ENCODE results near the gene FMO2. TPM values are rescaled to one million over a fixed set of nuclear protein-coding genes. Genes with fewer than 3 reads are reported as not detected.

Gene FMO2
- polyA plus RNA-seq, 3 donors: not detected

DNA sequence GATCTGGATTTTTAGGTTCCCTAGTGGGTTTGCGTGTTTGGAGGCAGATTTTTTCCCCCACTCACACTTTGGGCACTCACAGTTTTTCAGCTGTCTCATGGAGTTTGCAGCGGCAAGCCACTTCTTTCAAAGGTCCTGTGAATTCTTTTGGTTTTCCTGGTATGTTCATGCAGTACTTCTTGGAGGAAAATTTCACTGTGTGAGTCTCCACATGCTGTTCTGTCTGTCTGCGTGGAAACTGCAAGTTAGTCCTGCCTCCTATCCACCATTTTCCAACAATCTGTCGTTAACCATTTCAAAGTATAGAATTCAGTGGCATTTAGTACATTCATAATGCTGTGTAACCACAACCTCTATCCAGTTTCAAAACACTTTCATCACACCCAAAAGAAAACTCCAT lies 62.4 kb downstream of the FMO2 start:
- TF ChIP-seq, protein P1, sequence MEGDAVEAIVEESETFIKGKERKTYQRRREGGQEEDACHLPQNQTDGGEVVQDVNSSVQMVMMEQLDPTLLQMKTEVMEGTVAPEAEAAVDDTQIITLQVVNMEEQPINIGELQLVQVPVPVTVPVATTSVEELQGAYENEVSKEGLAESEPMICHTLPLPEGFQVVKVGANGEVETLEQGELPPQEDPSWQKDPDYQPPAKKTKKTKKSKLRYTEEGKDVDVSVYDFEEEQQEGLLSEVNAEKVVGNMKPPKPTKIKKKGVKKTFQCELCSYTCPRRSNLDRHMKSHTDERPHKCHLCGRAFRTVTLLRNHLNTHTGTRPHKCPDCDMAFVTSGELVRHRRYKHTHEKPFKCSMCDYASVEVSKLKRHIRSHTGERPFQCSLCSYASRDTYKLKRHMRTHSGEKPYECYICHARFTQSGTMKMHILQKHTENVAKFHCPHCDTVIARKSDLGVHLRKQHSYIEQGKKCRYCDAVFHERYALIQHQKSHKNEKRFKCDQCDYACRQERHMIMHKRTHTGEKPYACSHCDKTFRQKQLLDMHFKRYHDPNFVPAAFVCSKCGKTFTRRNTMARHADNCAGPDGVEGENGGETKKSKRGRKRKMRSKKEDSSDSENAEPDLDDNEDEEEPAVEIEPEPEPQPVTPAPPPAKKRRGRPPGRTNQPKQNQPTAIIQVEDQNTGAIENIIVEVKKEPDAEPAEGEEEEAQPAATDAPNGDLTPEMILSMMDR (IDR thresholded peaks at IDR 0.05): no peak
- Histone ChIP-seq H3K79me2 (ENCODE audit: insufficient read depth, low read length) (no peaks in the 10 kb centered on the region), H3K27ac (ENCODE audit: low read depth in 1 of 2, low read length in 2 of 2) (no peak overlapping the region), H3K36me3 (replicated peaks in 1 of 2; ENCODE audit: control insufficient read depth in 1 of 2, insufficient read depth in 2 of 2, low read length in 2 of 2) (no peaks in the 10 kb centered on the region), H3K9ac (ENCODE audit: insufficient read depth, low read length, poor library complexity, severe bottlenecking) (no peak overlapping the region), H3K9me3 (replicated peaks in 1 of 2; ENCODE audit: control insufficient read depth in 1 of 2, insufficient read depth in 1 of 2, low read length in 2 of 2) (no peaks in the 10 kb centered on the region), H3K27me3 (ENCODE audit: control insufficient read depth in 2 of 2, insufficient read depth in 2 of 2, low read length in 2 of 2) (peaks cover 14 to 38% of the 10 kb centered on the region in 2 donors), H3K4me2 (replicated peaks; ENCODE audit: extremely low read depth, low read length, poor library complexity, severe bottlenecking) (no peak overlapping the region), H2AFZ (ENCODE audit: insufficient read depth, low read depth, low read length, poor library complexity, severe bottlenecking) (no peak overlapping the region), H4K20me1 (ENCODE audit: insufficient read depth, low read length) (no peaks in the 10 kb centered on the region), H3K4me1 (ENCODE audit: control insufficient read depth in 1 of 2, insufficient read depth in 2 of 2, low read length in 2 of 2) (peaks cover 7 to 8% of the 10 kb centered on the region in 2 donors), H3K4me3 (replicated peaks in 1 of 3; ENCODE audit: low read depth in 2 of 3, low read length in 3 of 3) (no peak overlapping the region)
- no peak overlapping the region for H3K27ac Mint-ChIP-seq
- H3K4me3 Mint-ChIP-seq: no peak overlapping the region
- H3K36me3 Mint-ChIP-seq: no peaks in the 10 kb centered on the region
- no peak for DNase-seq
- peaks cover 26 to 27% (median 26%) of the 10 kb centered on the region in 3 donors for H3K27me3 Mint-ChIP-seq (ENCODE audit: low read depth in 3 of 3)
- H3K9me3 Mint-ChIP-seq: peaks cover 0 to 3% (median 0%) of the 10 kb centered on the region in 7 donors
- intact Hi-C loops (cut with micrococcal nuclease): no loop called here
- peaks cover 10% of the 10 kb centered on the region for H3K4me1 Mint-ChIP-seq
- WGBS (ENCODE audit: insufficient coverage): 82% methylated on average over 2 of the region's 4 CpGs

DNA sequence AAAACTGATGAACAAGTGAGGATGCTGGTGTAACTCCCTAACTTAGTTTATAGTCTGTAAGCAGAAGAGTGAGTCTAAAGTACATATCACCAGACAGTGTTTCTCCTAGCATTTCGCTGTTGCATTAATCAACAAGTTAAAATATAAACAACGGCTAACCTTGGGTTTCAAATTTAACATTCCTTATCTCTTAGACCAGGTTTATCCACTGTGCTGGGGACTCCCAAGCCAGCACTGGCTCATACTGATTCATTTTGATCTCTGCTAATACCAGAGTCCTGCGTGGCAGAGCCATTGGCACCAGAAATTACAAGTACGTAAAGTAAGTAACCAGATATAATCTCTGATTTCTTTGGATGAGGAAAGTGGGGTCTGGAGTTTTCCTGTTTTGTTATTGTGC lies 63.2 kb downstream of the FMO2 start, which contains the start of gene FMO1:
Gene FMO1 (plus strand): TSS at position 193 of the 400 bp plus-strand sequence. CDS start 9,594 bp downstream, outside the sequence.
- Histone ChIP-seq H3K9me3 (replicated peaks in 1 of 2; ENCODE audit: control insufficient read depth in 1 of 2, insufficient read depth in 1 of 2, low read length in 2 of 2) (no peaks in the 10 kb centered on the region), H3K79me2 (ENCODE audit: insufficient read depth, low read length) (no peaks in the 10 kb centered on the region), H3K27ac (ENCODE audit: low read depth in 1 of 2, low read length in 2 of 2) (no peak within 1 kb of the TSS), H4K20me1 (ENCODE audit: insufficient read depth, low read length) (no peaks in the 10 kb centered on the region), H3K4me2 (replicated peaks; ENCODE audit: extremely low read depth, low read length, poor library complexity, severe bottlenecking) (no peak within 1 kb of the TSS), H2AFZ (ENCODE audit: insufficient read depth, low read depth, low read length, poor library complexity, severe bottlenecking) (no peak within 1 kb of the TSS), H3K9ac (ENCODE audit: insufficient read depth, low read length, poor library complexity, severe bottlenecking) (no peak within 1 kb of the TSS), H3K4me1 (ENCODE audit: control insufficient read depth in 1 of 2, insufficient read depth in 2 of 2, low read length in 2 of 2) (peaks cover 7 to 8% of the 10 kb centered on the region in 2 donors), H3K36me3 (replicated peaks in 1 of 2; ENCODE audit: control insufficient read depth in 1 of 2, insufficient read depth in 2 of 2, low read length in 2 of 2) (no peaks in the 10 kb centered on the region), H3K27me3 (ENCODE audit: control insufficient read depth in 2 of 2, insufficient read depth in 2 of 2, low read length in 2 of 2) (peaks cover 14 to 40% of the 10 kb centered on the region in 2 donors), H3K4me3 (replicated peaks in 1 of 3; ENCODE audit: low read depth in 2 of 3, low read length in 3 of 3) (no peak within 1 kb of the TSS)
- H3K36me3 Mint-ChIP-seq: no peaks in the 10 kb centered on the region
- no peak within 1 kb of the TSS for H3K4me3 Mint-ChIP-seq
- intact Hi-C loops (cut with micrococcal nuclease): no loop called here
- TF ChIP-seq, protein P1 (IDR thresholded peaks at IDR 0.05): no peak
- peaks cover 26 to 31% (median 27%) of the 10 kb centered on the region in 3 donors for H3K27me3 Mint-ChIP-seq (ENCODE audit: low read depth in 3 of 3)
- peaks cover 0 to 3% (median 0%) of the 10 kb centered on the region in 7 donors for H3K9me3 Mint-ChIP-seq
- no peak for DNase-seq
- peaks cover 10% of the 10 kb centered on the region for H3K4me1 Mint-ChIP-seq
- H3K27ac Mint-ChIP-seq: no peak within 1 kb of the TSS
- 97% methylated on average over 3 of the region's 4 CpGs for WGBS (ENCODE audit: insufficient coverage)
